HG02973 (cell line): ENCODE results near the gene PROK2.

Experiments
- ATAC-seq: cut with Tn5 transposase; IDR thresholded peaks from one replicate; pipeline ENCODE4 v1.9.1; 2021; ENCODE audit warnings: moderate library complexity; ENCODE audit not compliant: unreplicated experiment

Gene PROK2

DNA sequence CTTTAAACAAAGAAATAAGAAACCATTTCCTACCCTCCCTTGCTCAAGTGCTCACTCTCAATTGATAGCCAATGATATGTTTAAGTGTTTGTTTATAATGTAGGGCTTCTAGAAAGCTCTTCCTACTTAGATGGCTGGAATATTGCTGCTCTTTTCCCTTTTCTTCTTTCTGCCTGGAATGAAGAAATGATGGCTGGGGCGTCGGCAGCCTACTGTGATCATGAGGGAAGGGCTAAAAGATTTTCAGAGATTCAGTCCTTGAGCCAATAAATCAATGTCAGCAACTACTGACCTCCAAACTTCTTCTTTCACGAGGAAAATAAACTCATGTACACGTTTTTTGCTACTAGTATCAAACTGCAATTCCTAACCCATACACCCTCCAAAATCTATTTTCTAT, 33.3 kb downstream of the PROK2 start:
- ATAC-seq, result no peak

DNA sequence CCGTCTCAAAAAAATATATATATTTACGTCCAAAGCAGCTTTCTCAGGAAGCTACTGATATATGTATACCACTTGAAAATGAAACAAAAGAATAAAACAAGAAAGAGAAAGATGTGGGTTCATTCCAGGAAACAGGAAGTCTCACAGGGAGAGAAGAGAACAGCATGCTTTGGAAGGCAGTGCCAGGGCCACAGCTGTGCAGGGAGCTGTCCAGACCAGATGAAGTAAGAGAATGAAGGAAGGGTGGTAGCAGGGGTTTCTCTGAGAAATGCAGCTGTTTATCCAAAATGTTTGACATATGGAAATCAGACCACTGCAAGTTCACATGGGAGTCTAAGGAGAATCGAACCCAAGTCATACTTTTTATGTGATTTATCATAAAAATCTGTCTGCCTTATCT, 40.2 kb downstream of the PROK2 start:
- no peak for ATAC-seq

DNA sequence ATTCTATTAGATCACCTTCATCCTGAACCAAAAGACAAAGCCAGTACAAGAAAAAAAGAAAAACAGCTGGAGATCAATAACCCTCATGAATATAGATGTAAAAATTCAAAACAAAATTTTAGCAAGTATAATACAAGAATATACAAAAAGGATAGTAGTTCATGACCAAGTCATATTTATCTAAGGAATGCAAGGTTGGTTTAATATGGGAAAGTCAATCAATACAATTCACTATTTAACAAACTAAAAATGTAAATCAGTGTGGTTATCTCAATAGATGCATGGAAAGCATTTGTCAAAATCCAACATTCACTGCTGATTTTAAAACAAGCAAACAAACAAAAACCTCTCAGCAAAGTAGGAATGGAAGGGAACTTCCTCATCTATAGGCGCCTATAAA, 42.3 kb downstream of the PROK2 start:
- ATAC-seq, result no peak

DNA sequence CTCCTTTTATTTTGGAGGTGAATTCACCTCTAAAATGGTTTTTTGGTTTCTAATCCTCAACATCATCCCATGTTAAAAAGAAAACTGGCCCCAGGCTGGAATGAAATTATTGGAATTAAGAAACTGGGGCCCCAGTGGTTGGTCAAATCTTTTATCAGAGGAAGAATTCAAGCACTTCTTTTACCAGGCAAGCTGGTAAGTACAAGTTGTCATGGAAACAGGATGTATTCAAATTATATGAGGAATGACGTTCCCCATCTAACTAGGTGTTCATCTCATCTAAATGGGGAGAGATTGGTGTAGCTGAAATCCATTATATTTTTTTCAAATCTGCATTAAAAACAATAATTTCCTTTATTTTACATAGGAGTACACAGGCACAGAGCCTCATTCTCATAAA, 50.1 kb downstream of the PROK2 start:
- no peak for ATAC-seq

DNA sequence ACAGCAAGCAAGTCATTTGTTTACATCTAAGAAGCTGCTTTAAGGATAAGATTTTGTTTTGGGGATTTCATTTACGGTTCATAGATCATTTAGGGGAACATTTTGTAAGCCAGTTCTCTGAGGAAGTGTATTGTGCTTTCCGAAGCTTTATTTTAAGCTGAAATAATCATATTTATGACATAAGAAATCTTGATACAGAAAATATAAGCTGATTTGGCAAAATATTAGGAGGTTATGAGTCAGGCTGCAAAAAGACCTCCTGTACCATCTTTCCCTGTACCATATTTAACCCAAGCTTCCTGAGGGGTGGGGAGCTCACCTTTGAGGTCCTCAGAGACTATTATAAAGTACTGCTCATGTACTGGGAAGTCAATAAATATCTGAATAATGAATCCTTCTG, 51.6 kb downstream of the PROK2 start:
- ATAC-seq, result no peak

DNA sequence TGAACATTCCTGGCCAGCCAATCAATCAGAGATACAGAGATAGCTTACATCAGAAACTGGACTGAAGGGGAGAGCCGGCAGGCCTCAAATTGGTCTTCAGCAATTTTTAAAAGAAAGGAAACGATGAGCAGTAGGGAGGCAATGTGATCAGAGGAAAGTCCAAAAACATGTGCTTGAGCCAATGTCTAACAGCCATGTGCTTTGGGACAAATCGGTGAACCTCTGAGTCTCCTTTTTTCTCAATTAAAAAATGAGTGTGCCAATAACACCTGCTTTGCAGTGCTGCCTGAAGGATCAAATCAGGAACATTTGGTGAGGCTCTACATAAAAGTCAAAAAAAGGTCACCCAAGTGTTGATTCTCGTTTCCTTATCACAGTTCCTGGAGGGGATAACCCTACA, 52.3 kb downstream of the PROK2 start:
- no peak for ATAC-seq

DNA sequence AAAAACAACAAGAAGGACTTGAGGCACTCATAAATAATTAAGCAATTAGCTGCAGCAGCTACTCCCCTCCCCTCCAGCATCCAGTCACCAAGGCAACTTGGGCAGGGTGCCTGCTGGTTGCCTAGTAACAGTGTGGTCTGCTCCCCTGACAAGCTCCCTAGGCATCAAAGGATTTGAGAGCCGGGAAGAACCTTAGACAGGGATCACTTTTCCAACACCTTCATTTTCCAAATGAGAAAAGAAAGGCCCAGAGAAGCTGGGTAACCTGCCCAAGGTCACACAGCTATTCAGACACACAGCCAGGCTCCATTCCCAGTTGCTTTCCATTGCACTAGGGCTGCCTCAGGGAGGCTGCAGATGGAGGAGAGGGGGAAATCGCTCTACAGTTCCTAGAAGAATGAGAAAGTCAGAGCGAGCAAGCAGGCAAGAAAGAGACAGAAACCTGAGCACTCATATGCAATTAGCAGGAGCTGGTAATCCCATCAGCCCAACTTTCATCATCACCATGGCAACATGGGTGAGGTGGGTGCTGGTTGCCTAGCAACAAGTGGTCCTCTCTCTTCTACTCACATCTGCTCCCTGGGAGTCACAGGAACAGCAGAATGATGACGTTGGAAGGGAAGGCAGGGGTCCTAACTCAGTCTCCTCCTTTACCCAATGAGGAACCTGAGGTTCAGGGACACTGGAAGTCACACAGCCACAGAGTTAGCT, 56.2 kb downstream of the PROK2 start:
- no peak for ATAC-seq

DNA sequence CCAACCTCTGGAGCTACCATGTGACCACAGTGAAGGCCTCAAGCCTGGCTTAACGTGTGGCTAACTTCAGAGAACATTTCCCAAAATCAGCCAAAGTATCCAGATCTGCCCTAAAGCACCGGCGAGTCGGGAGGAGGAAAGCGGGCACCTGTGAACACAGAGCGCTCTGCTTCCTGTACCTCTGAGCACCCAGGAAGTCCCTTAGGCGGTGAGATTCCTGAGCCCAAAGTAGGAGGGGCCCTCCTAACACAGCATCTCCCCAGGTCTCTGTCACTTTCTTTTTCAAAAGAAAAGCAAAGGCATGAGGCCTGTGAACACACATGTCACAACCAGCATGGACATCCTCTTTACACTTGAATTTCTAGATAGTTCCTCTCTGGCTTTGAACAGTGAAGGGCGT, 58.8 kb downstream of the PROK2 start:
- no peak for ATAC-seq

DNA sequence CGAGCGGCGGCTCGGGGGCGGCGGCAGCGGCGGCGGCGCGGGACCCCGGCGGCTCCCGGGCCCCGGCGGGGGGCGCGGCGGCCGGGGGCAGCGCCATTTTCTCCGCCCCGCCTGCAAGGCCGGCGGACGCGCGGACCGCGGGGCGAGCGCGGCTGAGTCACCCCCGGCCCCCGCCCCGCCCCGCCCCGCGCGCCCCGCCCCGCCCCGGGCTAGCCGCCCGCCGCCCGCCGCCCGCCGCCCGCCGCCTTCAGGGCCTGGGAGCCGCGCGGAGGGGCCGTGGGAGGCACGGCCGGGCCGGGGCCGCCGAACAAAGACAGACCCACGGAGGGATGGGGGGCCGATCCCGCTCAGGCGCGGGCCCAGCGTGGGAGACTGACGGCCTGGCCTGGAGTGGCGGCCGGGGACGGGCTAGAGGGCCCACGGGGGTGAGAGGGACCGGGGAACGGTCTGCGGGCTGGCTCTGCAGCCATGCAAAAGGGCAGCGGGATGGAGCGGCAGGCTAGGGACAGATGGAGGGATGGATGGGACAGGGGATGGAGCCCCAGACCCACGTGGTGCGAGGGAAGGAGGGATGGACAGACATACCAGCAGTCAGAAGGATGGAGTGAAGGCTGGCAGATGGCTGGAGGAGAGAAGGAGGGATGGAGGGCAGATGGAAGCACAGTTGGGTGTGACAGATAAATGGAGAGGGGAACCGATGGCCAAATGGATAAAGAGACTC, 59.5 kb downstream of the PROK2 start, which contains the start of gene EIF4E3:
Gene EIF4E3 (minus strand): TSS at position 132 of the 721 bp plus-strand sequence. CDS start 35 bp downstream, at position 97.
- ATAC-seq, result peak; percentile 40

DNA sequence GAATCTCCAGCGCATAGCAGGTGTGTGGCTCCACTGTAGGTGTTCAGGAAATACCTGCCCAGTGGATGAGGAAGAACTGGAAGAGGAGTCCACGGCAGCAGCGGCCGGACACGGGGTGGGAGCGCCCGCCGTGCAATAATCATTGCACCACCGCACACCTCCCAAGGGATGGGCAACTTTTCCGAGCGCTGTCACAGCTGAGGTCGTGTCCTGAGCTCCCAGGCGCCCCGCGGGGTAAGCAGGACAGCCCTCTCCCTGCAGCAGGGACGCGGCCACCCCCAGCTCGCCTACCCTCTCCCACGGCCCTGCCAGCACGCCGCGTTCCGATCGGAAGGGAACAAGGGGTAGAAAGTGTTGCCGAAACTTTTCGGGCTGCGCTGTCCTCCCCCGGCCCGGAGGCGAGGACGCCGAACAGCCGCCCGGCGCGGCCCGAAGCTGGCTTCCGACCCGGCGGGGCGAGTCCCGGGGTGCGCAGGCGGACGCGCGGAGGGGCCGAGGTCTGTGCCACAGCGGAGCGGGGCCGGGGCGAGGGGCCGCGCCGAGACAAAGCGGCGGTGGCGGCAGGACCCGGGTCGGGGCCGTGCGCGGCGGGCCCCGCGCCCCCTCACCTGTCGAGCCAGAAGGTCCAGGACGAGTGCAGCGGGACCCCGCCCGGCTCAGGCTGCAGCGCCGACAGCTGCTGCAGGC, 60.2 kb downstream of the PROK2 start:
- peak; percentile 33 for ATAC-seq

DNA sequence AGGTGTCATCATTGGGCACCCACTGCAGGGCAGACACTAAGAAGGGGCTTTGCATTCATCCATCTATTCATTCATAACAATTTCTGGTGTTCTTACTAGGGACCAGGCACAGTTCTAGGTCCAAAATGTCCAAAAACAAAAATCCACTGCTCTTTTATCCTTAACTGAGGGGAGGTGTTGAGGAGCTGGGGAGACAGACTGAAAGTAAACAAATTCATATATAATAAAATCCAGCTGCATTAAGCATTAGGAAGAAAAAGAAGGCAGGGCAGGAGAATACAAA, 60.8 kb downstream of the PROK2 start:
- ATAC-seq, result no peak

DNA sequence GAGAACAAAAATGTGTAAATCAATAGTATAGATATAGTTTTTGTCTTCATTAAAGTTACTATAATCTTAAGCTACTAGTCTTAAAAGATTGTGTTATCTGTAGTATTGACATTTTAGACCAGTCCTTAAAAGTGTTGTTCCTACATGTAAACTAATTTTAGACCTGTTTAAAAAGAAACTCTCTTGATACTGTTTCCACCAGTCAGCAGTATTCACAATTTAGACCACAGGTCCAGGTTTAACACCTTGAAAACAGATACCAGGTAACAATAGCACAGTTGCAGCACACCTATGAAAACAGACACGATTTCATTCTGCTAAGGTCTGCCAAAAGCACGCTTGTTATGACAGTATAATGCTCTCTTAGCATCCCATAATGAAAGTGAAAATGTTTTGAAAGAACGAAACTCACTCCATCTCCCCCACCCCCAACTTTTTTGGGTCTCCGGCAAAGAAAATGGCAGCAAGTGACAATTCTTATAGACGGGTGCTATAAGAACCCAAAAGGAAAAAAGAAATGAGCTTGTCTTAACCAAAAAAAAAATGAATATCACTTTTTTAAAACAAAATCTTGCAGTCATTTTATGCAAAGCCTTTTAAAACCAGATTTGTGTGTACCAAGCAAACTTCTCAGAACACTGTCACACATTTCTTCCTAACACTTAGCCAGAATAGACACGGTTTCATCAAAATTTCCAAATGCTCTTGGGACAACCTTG, 61.3 kb downstream of the PROK2 start:
- ATAC-seq, result peak; percentile 49

DNA sequence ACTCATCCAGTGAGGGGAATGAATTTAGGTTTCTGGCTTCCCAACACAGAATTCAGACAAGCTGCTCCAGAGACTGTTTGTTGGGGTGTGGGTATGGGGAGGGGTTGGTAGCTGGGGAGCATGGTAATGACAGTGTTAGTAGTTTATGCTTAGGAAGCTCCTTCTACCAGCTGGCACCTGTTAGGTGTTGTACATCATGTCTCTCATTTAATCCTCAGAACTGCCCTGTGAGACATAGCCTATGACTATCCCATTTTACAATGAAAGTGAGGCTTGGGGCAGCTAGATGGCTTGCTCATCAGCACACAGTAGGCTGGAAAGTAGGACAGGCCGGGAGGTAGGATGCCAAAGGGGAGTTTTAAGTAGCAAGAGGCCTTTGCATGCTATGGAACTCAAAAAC, 62.3 kb downstream of the PROK2 start:
- ATAC-seq, result no peak
